Measurements from ENCODE around the gene SALL4.
"Not testable (repeated sequence)": the region's sequence is repeated elsewhere in the genome, so short reads cannot be mapped to it uniquely, and the experiment has no call there.

Gene SALL4

GRCh38 chr20:51767867-51768758, 34.2 kb downstream of the SALL4 start, which contains the start of gene ATP9A:
Gene ATP9A, minus strand, starts transcription at chr20:51768390. Its CDS starts 21 bp downstream, at chr20:51768369.
- in situ Hi-C loops (cut with MboI; ENCODE audit: low sequenced_read_pairs), result no loop called here

- in situ Hi-C loops (cut with MboI; ENCODE audit: low sequenced_read_pairs), result no loop called here
Observed at GRCh38 chr20:51766994-51767866, 35.1 kb downstream of the SALL4 start.

- in situ Hi-C loops (cut with MboI; ENCODE audit: low sequenced_read_pairs), result not testable (repeated sequence)
Observed at GRCh38 chr20:51765381-51765780, 36.9 kb downstream of the SALL4 start.

- in situ Hi-C loops (cut with MboI; ENCODE audit: low sequenced_read_pairs), result no loop called here
Observed at GRCh38 chr20:51763965-51764602, 38.2 kb downstream of the SALL4 start.

- in situ Hi-C loops (cut with MboI; ENCODE audit: low sequenced_read_pairs), result no loop called here
Observed at GRCh38 chr20:51760905-51761546, 41.3 kb downstream of the SALL4 start.

- in situ Hi-C loops (cut with MboI; ENCODE audit: low sequenced_read_pairs), result no loop called here
Observed at GRCh38 chr20:51759769-51760510, 42.4 kb downstream of the SALL4 start.

GRCh38 chr20:51758978-51759544, 43.3 kb downstream of the SALL4 start:
- in situ Hi-C loops (cut with MboI; ENCODE audit: low sequenced_read_pairs), result no loop called here

GRCh38 chr20:51757226-51757625, 45.1 kb downstream of the SALL4 start:
- in situ Hi-C loops (cut with MboI; ENCODE audit: low sequenced_read_pairs), result no loop called here

GRCh38 chr20:51756653-51757052, 45.7 kb downstream of the SALL4 start:
- in situ Hi-C loops (cut with MboI; ENCODE audit: low sequenced_read_pairs), result no loop called here

GRCh38 chr20:51753220-51753619, 49.1 kb downstream of the SALL4 start:
- in situ Hi-C loops (cut with MboI; ENCODE audit: low sequenced_read_pairs), result not testable (repeated sequence)

GRCh38 chr20:51752343-51752951, 49.9 kb downstream of the SALL4 start:
- in situ Hi-C loops (cut with MboI; ENCODE audit: low sequenced_read_pairs), result no loop called here

GRCh38 chr20:51750770-51751388, 51.4 kb downstream of the SALL4 start:
- in situ Hi-C loops (cut with MboI; ENCODE audit: low sequenced_read_pairs), result no loop called here

- in situ Hi-C loops (cut with MboI; ENCODE audit: low sequenced_read_pairs), result no loop called here
Observed at GRCh38 chr20:51750037-51750769, 52.1 kb downstream of the SALL4 start.

- in situ Hi-C loops (cut with MboI; ENCODE audit: low sequenced_read_pairs), result no loop called here
Observed at GRCh38 chr20:51749674-51750036, 52.7 kb downstream of the SALL4 start.

GRCh38 chr20:51747182-51747911, 55.0 kb downstream of the SALL4 start:
- in situ Hi-C loops (cut with MboI; ENCODE audit: low sequenced_read_pairs), result no loop called here

GRCh38 chr20:51745804-51746203, 56.5 kb downstream of the SALL4 start:
- in situ Hi-C loops (cut with MboI; ENCODE audit: low sequenced_read_pairs), result no loop called here

GRCh38 chr20:51740838-51741237, 61.5 kb downstream of the SALL4 start:
- in situ Hi-C loops (cut with MboI; ENCODE audit: low sequenced_read_pairs), result no loop called here

All from hTERT RPE-1 (cell line).